Femur (tissue), 1 donor: ENCODE measurements around the gene CFAP43.
"Not testable (repeated sequence)": the region's sequence is repeated elsewhere in the genome, so short reads cannot be mapped to it uniquely, and the experiment has no call there.

Source experiments
- DNase-seq: peaks from one replicate; pipeline ENCODE4 v3.0.0-alpha.2; 2017

The CFAP43 gene

DNA sequence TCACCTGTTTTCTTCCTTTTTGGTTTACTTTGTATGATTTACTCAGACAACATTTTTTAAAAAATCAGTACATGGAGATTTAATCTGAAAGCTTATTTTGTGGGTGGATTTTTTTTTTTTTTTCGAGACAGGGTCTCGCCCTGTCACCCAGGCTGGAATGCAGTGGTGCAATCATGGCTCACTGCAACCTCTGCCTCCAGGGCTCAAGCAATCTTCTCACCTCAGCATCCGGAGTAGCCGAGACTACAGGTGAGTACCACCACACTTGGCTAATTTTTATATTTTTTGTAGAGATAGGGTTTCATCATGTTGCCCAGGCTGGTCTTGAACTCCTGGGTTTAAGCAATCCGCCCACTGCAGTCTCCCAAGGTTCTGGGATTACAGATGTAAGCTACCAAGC lies 25.1 kb upstream of the CFAP43 start:
- no peak for DNase-seq

DNA sequence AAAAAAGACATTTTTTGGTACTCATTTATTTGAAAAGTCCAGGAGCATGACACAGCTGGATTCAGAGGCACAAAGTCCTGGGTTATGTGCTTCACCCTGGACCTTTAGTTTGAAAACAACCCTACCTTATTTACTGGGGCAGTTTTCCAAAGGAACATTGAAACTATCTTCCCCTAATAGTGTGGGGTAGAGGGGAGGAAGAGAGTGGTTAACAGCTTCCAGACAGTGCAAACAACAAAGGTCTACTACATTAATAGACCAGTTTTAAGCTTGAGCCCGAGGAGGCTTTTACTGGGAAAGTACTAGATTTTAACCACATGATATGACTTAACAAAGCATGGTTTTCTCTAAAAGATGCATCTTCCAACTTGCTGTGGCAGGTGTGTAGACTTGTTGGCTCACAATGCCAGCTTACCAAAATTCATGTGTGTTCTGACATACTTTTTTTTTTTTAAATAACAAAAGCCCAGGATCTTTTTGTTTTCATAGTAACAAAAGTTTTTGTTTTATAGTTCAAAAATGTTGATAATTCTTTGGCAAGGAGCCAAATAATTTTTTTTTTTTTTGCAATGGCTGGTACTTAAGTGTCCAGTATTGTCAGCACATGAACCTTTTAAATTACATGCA lies 24.3 kb upstream of the CFAP43 start:
- DNase-seq = no peak

DNA sequence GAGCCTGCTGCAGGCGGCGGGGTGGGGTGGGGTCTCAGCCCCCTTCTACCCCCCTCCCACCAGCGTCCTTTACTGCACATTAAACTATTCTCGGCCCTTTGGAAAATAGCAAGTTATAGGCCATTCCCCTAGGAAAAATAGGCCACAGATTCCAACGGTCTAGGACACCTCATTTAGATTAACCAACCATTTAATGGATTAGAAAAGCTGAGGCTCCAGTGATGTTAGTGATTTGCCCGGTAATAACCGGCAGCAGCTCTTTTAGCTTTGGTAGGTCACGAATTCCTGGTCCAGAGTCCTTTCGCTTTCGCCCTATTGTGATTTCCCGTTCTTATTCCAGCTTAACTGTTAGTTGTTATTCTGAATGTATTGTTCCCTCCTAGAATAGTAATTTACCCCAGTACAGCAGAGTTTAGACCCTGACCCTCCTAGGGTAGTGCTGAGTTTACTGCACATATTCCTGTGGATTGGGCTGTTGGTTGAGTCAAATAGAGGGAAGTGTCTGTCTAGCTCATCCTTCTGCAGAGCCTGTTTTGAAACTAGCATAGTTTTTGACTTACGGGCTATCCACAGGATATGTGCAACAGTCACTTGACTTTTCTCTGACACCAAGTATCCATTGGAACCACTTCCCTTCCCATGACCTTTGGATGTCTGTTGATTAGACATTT lies 23.3 kb upstream of the CFAP43 start:
- DNase-seq = peak; percentile 34

DNA sequence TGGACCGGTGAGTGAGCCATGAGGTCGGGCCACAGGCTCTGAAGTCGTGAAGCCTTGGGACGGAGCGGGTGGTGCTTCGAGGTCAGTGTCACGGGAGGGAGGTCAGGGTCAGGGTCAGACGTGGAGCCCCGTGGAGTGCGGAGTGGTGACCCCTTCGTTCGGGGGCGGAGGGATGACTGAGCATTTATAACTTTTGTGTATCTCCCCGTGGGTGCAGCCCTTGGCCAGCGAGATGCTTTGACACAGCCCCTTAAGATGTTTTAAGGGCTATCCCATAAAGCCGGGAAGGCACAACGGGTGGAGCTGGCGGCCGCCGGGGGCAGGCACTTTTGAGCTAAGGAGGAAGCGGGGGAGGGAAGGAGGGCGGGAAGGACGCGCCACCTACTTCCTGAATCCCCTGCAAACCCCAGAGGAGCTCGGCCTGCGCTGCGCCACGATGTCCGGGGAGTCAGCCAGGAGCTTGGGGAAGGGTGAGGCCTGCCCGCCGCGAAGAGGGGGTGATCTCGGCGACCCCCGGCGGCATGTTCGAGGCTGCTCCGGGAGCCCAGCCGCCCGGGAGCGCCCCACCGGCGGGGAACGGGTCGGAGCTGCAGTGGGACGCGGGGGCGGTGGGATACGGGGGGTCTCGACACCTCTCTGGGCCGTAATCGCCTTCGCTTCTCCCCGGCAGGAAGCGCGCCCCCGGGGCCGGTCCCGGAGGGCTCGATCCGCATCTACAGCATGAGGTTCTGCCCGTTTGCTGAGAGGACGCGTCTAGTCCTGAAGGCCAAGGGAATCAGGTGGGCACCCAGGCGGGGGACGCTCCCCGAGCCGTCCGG lies 22.5 kb upstream of the CFAP43 start, which contains the start of gene GSTO1:
TSS of gene GSTO1 (plus strand) at position 400 of the 818 bp plus-strand sequence. CDS start at position 437, 37 bp downstream.
- DNase-seq = peak; percentile 82

DNA sequence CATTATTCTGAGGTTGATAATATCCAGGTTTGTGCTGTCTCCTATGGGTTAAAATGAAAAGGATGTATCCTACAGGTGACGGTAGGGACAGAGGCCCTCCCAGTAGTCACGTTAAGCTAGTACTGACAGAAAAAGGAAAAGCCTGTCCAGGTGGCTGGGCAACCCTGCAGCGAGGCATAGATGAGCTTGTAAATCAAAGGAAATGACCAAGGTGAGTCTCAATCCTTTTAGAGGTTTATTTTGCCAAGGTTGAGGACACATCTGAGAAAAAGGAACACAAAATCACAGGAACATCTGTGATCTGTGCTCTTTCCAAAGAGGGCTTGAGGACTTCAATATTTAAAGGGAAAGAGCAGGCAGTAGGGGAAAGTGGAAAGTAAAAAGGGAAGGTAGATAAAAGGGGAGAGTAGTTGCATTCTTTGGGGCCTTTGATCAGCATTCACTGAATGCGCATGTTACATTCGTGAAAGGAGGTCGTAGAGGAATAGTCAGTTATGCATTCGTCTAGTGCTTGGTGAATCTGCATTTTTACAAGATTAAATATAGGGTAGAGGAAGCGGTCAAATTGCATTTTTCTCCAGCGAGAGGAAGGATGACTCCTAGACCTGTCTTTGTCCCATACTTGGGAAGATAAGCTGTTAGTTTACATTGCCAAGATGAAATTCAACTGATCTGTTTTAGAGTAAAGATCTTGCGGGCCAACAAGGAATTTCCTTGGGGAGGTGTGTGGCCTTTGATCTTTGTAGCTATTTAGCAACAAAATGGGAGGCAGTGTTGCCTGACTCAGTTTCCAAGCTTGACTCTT lies 21.6 kb upstream of the CFAP43 start:
- DNase-seq = no peak

DNA sequence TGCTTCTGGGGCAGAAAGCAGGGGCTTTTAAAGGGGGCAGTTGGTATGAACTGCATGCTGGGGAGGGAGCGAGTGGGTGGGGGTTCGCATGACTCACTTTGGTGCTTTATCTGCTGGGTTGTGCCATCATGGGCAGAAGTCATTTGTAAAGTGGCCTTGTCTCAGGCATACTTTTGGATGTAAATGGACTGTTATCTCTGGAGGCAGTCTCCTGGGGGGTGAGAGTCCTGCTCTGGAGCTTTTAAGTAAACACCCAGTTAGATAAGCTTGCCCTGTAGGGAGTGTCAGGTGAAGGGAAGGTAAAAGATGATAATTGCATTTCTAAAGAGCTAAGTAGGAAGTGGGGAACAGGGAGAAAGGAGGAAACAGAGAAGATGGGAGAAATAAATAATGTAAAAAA lies 20.9 kb upstream of the CFAP43 start:
- no peak for DNase-seq

DNA sequence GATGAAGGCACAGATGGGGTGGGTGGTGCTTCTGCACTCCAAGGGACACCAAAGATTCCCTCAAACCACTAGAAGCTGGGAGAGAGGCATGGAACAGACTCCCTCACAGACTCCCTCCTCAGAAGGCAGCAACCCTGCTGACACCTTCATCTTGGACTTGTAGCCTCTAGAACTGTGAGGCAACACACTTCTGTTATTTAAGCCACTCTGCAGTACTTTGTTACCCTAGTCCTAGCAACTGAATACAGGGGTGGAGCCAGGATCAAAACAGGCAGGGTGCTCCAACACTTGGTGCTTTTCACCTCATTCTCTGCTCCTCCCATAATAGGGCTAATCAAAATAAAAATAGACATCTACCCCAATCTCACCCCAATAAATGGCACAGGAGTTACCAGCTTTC lies 20.2 kb upstream of the CFAP43 start:
- no peak for DNase-seq

DNA sequence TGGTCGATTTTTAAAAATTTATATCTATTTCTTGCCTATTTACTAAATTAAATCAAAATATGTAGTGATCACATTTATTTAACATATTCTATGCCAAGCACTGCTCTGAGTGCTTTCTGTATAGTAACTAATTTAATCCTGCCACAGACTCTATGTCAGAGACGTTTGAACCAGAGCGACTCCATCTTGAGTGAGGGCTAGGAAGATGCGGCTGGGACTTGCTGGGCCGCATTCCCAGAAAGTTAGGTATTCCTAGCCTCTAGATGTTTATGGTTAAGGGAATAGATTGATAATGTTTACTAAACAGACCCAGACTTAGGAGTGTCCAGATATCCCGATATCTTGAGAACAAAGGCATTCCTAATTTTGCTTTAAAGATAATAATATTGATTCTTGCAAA lies 19.3 kb upstream of the CFAP43 start:
- no peak for DNase-seq

DNA sequence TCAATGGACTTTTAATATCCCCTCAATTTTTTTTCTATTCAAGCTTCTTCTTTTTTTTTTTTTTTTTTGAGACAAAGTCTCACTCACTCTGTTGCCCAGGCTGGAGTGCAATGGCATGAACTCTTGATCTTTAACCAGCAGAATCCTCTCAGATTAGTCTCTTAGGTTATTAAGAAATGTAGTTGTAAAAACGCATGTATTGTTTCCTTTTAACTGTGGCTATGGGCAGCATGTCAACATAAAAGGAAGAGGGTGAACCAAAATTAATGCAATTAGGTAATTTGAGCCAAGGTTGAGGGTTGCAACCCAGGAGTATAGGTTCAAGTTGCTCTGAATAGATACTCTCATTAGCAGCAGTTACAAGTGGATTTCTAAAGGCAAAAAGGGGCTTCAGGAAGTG lies 18.2 kb upstream of the CFAP43 start:
- no peak for DNase-seq

DNA sequence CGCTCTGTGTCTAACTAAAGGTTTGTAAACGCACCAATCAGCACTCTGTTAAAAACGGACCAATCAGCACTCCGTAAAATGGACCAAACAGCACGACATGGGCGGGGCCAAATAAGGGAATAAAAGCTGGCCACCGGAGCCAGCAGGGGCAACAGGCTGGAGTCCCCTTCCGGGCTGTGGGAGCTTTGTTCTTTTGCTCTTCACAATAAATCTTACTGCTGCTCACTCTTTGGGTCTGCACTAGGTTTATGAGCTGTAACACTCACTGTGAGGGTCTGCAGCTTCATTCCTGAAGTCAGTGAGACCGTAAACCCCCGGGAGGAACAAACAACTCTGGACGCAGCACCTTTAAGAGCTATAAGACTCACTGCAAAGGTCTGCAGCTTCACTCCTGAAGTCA lies 16.8 kb upstream of the CFAP43 start:
- DNase-seq = not testable (repeated sequence)

DNA sequence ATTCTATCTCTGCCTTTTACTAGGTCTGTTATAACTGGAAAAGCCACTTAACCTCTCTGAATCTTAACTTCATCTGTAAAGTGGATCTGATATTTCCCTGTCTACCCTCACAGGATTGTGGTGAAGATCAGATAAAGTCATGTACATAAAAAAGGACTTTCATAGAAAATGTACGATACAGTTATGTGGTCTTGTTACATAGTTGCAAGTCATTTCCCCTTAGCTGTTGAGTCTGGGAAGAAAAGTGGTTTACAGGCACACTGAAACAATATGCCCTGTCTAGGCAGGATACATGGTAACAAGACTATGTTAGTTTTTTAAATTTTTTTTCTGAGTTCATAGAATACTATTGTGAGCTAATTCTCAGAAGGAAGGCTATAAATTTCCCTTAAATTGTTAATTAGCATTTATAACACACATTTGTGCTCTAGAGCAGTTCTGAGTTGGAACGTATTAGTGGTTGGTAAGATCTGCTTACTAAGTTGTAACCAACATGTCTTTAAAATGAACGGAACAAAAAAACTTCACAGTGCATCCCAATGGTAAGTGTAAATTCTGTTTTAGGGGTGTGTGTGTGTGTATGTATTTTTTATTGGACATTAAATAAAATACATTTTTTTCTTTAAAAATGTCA lies 15.5 kb upstream of the CFAP43 start:
- DNase-seq = no peak

DNA sequence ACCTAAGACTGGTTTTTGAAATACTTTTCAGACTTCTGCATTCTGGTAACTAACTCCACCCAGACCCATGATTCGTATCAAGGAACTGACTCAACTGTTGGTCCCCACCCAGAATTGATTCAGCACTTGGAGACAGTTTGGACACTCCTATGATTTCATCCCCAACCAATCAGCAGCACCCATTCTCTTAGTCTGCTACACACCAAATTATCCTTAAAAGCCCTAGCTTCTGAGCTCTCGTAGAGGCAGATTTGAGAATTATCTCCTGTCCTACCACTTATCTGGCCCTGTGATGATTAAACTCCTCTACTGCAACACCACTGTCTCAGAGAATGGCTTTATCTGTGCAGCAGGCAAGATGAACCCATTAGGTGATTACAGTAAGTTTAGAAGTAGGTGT lies 14.8 kb upstream of the CFAP43 start:
- no peak for DNase-seq

DNA sequence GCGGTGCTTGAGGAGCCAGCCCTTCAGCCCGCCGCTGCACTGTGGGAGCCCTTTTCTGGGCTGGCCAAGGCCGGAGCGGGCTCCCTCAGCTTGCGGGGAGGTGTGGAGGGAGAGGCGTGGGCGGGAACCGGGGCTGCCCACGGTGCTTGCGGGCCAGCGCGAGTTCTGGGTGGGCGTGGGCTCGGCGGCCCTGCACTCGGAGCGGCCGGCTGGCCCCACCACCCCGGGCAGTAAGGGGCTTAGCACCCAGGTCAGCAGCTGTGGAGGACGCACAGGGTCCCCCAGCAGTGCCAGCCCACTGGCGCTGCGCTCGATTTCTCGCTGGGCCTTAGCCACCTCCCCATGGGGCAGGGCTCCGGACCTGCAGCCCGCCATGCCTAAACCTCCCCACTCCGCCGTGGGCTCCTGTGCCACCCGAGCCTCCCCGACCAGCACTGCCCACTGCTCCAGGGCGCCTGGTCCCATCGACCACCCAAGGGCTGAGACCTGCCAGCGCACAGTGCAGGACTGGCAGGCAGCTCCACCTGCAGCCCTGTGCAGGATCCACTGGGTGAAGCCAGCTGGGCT lies 13.0 kb upstream of the CFAP43 start:
- no peak for DNase-seq

DNA sequence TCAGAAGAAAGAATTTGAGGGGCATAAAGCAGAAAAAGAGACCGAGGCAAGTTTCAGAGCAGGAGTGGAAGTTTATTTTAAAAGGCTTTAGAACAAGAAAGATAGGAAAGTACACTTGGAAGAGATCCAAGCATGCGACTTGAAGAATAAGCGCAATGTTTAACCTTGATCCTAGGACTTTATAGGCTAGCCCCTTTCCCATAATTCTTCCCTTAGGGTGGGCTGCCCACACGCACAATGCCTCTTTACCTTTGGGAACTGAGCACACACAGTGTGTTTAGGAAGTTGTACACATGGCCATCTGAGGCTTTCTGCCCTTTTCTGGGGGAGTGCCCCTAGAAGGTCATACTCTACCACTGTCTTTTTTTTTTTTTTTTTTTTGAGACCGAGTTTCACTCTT lies 11.3 kb upstream of the CFAP43 start:
- DNase-seq = no peak

DNA sequence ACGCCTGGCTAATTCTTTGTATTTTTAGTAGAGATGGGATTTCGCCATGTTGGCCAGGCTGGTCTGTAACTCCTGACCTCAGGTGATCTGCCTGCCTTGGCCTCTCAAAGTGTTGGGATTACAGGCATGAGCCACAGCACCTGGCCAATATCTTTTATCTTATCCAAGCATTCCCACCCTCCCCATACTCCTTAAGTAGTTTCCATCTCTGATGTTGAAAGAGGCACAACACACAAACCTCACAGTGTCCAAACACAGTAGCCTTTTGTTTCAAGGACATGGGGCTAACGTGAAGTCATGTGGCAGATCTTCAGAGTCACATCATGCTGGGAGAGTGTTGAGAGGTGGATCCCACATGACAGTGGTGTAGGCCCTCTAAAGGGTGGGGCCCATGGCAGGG lies 10.8 kb upstream of the CFAP43 start:
- not testable (repeated sequence) for DNase-seq

DNA sequence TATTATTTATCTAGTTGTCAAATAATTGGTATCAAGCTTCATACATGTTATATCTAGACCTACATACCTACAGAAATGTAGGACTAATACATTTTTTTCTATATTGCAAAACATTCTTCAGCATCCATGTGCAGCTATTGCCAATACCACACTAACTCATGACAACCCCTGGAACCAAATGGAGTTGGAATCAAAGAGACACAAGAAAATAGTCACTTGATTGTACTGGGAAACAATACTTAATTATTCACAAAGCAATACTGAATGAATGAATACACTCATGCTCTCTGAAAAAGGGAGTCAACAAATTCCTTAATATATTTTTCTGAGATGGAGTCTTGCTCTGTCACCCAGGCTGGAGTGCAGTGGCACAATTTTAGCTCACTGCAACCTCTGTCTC lies 10.4 kb upstream of the CFAP43 start:
- no peak for DNase-seq

DNA sequence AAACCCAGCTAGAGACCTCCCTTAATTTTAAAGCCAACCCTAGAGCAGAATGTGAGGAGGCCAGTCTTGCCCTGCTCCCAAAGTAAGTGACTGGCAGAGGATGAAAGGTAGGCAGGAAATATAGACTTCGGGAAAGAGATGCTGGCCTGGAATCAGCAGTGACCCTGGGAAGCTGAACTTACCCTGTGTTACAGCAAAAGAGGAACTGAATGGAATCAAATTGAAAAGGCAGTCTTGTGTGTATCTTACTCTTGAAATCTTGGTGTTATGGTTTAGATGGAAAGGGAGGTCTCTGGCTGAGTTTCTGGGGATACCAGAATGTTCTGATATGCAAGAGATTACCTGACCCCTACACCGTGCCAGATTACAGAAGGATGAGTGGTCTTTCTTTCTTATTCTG lies 7.9 kb upstream of the CFAP43 start:
- DNase-seq = no peak

DNA sequence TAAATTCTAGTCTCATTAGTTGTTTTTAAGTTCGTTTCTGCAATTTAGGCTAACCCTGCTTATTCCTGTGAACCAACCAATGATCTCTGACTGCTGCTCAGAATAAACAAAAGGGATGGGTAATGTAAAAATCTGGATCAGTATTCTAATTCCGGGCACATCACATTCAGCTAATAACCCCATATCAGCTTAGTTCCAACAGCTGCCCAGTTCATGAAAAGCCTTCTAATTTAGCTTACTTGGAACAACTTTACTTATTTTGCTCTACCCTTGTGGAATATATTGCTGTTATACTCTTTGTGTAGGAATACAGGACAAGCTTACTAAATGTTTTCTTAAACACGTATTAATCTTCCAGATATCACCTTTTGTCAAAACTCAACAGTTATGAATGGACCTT lies 3.6 kb upstream of the CFAP43 start:
- no peak for DNase-seq

DNA sequence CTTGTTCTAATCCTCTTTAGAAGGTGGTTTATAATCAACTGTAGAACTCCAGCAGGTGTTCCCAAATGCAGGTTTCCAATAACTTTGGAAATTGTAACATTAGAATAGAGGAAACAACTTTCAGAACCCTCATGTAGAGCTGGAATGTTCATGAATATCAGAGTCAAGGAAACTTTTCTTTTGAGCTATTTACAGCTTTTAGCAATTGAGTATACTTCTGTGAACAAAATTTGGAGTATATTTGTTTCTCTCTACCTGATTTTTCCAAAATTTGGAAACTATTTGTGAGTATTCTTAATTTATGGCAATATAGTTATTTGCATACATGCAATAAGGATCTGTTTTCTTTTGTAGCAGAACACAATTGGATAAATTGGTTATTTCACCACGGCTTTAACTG lies 2.8 kb upstream of the CFAP43 start:
- DNase-seq = no peak

DNA sequence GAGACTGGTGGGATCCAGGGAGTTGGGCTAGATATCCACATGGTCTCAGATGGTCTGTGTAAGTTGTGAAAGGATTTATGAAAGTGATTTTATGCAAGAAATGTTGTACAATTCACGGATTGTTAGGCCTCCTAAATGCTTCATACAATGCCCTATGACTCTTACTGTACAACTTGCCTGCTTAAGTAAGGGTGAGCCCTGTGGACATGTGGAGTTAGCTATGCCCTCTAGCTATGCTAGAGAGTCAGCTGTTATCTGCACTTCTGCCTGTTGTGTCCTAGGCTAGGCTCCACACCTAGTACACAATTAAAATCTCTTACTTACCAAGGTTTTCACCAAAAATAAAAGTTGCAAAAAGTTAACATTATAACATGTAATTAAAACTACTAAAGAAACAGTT lies 1.7 kb upstream of the CFAP43 start:
- no peak for DNase-seq

DNA sequence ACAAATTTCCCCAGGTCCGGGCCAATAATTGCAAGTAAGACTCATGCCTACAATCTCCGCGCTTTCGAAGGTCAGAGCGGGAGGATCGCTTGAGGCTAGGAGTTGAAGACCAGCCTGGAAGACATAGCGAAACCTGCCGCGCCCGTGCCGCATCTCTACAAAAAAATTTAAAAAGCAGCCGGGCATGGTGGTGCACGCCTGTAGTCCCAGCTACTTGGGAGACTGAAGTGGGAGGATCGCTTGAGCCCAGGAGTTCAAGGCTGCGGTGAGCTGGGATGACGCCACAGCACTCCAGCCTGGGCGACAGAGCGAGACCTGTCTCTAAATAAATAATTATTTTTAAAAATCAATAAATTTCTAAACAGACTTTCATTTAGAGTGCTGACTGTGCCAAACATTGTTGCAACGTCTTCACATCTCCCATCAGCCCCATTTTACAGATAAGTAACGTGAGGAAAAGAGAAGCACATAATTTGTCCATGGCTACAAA lies 494 bp upstream of the CFAP43 start:
- DNase-seq = no peak

DNA sequence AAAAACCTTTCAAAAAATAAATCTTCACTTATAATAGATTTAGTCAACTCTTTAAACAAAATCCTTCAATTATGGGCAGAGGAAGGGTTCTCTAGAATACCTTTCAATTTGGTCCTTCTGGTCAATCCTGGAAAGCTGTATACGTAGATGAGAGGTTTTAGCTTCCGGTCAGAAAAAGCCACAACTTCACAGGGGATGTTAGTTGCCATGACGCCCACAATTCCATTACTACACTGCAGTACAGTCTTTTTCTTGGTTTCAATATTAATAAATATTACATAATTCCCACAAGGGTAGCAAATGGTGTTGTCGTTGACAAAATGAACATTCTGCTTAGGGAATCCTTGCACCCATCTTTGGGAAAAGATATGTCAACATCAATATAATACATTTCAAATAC lies 1.7 kb downstream of the CFAP43 start:
- no peak for DNase-seq
